HG02885 (cell line): Measurements from ENCODE around the gene TKTL1.
A peak's percentile ranks its signal among the peaks of the same experiment; 100 is the strongest.

Experiments
- ATAC-seq: cut with Tn5 transposase; IDR thresholded peaks from one replicate; pipeline ENCODE4 v1.9.1; 2021; ENCODE audit warnings: mild to moderate bottlenecking; ENCODE audit not compliant: unreplicated experiment, poor library complexity

TKTL1 gene

DNA sequence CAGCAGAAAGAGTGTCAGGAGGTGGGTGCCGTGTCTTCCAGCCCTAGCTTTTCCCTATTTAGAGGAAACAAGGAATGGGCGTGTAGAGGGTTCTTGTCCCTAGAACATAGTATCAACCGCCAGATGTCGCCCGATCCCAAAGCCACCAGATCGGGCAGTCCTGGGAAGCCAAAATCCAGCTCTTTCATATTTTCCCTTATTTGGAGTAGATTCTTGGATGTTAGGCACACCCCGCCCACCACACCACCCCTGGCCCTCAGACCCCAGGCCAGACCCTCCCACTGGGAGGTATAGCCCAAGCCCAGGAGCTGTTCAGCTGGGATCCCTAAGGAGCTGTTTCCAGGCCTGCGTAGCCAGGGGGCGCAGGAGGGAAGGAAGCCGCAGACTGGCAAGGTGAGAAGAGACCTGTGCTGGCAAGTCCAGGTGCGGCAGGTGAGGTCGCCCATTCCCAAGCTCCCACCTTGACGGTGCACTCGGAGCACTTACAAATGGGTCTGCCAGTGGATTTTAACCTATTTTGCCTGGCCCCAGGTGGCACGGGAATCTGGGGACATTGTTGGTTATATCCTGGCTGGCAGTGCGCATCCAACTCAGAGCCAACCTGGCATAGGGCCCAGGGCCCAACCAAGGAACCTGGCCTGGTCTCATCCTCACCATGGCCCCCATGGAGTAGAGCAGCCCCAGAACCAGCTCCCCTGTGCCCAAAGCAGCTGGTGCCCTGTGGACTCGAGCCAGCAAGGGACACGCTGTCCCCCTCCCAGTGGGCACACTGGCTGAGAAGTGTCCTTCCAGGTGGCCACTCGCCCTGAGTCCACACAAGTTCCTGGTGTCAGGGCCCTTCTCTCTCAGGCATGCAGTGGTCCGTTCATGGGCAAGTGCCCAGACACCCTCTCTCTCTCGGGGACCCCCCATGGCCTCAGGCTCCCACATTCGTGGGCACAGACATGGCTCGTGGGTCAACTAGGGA, 78.0 kb downstream of the TKTL1 start:
- ATAC-seq: no peak

DNA sequence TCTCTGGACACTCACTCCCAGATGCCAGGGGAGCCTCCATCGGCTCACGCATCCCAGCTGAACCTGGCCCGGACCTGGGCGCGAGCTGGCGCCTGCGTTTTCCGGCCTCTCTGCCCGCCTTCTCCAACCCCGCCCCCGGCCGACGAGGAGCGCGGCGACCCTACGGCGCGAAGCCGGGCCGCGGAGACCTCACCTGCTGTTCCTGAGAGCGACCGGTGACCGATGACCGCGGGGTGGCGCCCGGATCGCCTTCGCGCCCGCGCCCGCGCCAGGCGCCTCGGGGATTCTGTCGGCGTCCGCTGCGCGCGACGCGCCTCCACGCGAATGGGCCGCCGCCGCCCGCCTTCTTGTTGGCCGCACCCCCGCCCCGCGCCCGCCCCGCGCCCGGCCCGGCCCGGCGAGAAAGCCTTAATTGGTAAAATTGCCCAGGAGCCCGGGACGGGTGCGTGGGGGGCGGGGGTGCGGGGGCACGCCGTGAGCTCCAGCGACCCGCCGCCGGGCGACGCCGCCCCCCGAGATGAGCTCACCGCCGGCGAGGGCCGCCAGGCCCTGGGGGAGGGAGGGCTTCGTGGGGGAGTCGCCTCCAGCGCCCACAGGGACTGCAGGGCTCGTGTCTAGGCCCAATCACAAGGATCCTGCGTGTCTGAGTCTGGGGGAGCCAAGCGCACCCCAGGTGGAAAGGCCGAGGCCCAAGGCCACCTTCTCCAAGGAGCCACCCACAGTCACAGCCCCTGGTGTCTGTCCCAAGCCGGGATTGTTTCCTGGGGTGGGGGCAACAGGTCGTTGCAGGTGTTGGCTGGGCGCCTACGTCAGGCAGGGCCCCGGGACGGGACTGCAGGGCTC, 78.9 kb downstream of the TKTL1 start, which contains the start of gene FLNA:
FLNA (minus strand) TSS at position 322 of the 843 bp plus-strand sequence. CDS start 3,389 bp downstream, outside the sequence.
- no peak for ATAC-seq

DNA sequence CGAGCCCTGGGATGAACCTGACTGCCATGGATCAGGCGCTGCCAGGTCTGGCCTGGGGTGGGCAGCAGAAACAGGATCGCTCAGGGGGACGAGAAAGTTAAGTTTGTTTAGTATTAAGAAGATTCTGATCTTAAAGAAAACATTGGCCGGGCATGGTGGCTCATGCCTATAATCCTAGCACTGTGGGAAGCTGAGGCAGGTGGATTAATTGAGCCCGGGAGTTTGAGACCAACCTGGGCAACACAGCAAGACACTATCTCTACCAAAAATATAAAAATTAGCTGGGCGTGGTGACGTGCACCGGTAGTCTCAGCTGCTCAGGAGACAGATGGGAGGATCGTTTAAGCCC, 79.5 kb downstream of the TKTL1 start:
- no peak for ATAC-seq

DNA sequence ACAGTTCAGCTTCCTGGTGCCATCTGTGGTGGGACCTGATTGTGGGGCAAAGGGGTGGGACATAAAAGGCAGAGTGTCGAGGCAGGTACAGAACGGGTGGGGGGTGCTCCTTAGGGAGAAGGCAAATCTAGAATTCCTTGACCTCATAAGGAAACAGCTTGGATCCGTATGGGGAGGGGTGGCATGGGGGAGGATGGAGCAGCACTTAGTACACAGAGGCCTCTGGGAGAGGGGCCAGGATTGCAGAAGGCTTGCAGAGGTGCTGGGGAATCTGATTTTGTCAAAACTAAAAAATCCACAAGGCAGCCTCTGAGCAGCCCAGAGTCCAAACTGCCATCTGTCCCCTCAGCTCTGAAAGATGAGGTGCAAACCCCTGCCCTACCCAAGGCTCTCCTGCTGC, 81.2 kb downstream of the TKTL1 start:
- no peak for ATAC-seq

DNA sequence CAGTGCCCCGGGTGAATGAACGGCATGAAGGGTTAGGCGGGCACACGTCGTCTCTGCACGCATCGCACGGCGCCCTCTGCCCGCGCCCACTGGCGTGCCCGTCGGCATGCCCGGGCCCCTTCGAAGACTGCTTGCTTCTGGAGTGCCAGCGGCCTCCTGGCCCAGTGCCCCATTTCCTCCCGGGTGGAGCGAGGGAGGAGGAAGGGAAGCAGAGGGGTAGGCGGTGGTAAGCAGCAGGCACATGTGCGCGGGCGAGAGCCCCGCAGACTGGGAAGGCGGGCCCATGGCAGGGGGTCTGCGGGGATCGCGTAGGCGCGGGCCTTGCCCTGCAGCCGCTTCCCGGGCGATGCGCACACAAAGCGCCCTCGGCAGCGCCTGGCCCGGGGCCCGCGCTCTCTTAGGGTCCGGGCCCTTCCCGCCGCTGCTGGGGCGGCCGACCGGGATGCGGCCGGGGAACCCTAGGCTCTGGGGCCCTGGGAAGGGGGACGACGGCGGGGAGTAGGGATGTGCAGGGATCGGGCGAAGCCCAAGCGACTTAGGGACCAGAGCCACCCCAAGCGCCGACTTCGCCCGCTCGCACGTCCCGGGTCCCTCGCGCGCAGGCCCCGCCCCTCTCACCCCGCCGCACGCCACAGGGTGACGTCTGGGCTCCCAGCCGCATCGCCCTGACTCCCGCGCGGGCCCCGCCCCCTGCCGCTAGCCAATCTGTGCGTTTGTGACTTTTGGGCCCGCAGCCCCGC, 82.6 kb downstream of the TKTL1 start:
- peak; percentile 1 for ATAC-seq

DNA sequence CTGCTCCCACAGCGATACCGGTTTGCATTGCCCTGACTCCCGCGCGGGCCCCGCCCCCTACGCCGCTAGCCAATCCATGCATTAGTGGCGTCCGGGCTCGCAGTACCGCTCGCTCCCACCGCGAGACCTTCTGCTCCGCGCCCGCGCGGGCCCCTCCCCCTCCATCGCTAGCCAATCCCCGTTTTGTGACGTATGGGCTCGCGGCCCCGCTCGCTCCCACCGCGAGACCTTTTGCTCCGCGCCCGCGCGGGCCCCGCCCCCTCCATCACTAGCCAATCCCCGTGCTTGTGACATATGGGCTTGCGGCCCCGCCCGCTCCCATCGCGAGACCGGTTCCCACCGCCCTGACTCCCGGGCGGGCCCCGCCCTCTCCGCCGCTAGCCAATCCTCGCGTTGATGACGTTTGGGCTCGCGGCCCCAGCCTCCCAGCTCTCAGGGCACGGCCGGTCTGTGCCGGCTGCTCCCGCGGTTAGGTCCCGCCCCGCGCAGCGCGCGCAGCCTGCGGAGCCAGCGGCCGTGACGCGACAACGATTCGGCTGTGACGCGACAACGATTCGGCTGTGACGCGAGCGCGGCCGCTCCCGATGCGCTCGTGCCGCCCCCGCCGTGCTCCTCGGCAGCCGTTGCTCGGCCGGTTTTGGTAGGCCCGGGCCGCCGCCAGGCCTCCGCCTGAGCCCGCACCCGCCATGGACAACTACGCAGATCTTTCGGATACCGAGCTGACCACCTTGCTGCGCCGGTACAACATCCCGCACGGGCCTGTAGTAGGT, 83.4 kb downstream of the TKTL1 start, which contains the start of gene EMD:
EMD (plus strand) TSS at position 497 of the 770 bp plus-strand sequence; CDS start at position 687, 190 bp downstream.
- ATAC-seq: peak; percentile 77

DNA sequence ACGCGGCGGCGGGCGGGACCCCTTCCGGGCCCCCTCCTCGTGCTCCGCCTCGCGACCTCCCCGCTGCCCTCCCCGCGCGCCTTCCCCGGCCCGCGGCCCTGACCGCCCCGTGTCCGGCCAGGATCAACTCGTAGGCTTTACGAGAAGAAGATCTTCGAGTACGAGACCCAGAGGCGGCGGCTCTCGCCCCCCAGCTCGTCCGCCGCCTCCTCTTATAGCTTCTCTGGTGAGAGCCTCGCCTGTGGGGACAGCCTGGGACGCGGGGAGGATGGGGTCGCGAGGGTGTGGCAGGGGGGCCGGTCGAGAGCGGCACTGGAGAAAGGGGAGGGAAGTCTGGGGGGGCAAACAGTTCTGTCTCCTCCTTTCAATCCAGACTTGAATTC, 84.0 kb downstream of the TKTL1 start:
- no peak for ATAC-seq
